ENCODE measurements around the gene KY. TPM values are rescaled to one million over a fixed set of nuclear protein-coding genes. Genes with fewer than 3 reads are reported as not detected.

KY gene
- total and polyA plus RNA-seq, 4 donors, result 0.13 to 1.8 (median 0.65) TPM

- Histone ChIP-seq H3K27me3 (ENCODE audit: control insufficient read depth in 1 of 2, insufficient read depth in 2 of 2, low read length in 1 of 2) (no peaks in the 10 kb centered on the region), H3K27ac (ENCODE audit: low read depth in 1 of 2, low read length in 2 of 2) (no peak overlapping the region), H3K4me1 (ENCODE audit: control insufficient read depth in 1 of 2, insufficient read depth in 2 of 2, low read length in 2 of 2) (no peaks in the 10 kb centered on the region), H3K4me3 (ENCODE audit: low read length in 2 of 2) (no peak overlapping the region), H3K36me3 (ENCODE audit: control insufficient read depth in 1 of 2, insufficient read depth in 2 of 2, low read length in 1 of 2) (no peaks in the 10 kb centered on the region), H3K9me3 (ENCODE audit: control insufficient read depth, low read length) (no peaks in the 10 kb centered on the region)
- DNase-seq (peak in 1 of 2 donors; percentile 54), ATAC-seq (ENCODE audit: low FRiP score) (no peak)
- intact Hi-C loops (cut with DNase I), result loop anchor here in 1 of 2 donors (10.0 kb wide), 1 partner anchor 1288 kb away; no protein-coding TSS in a partner anchor
- WGBS, 2 donors, result 57 to 62% methylated on average over 12 of the region's 12 CpGs
These were observed 44.5 kb downstream of the KY start for GRCh38 chr3:134606033-134607025.

GRCh38 chr3:134605556-134605955 lies 45.3 kb downstream of the KY start:
- intact Hi-C loops (cut with DNase I), result loop anchor here in 1 of 2 donors (10.0 kb wide), 1 partner anchor 1289 kb away; no protein-coding TSS in a partner anchor
- ATAC-seq (ENCODE audit: low FRiP score) (no peak), DNase-seq (peak in 1 of 2 donors; percentile 66)
- H3K4me1 ChIP-seq (ENCODE audit: control insufficient read depth in 1 of 2, insufficient read depth in 2 of 2, low read length in 2 of 2), result no peaks in the 10 kb centered on the region
- H3K4me3 ChIP-seq (ENCODE audit: low read length in 2 of 2), result no peak overlapping the region
- H3K27me3 ChIP-seq (ENCODE audit: control insufficient read depth in 1 of 2, insufficient read depth in 2 of 2, low read length in 1 of 2), result no peaks in the 10 kb centered on the region
- WGBS, 2 donors, result 86% methylated on average over 6 of the region's 6 CpGs
- H3K9me3 ChIP-seq (ENCODE audit: control insufficient read depth, low read length), result no peaks in the 10 kb centered on the region
- H3K36me3 ChIP-seq (ENCODE audit: control insufficient read depth in 1 of 2, insufficient read depth in 2 of 2, low read length in 1 of 2), result no peaks in the 10 kb centered on the region
- H3K27ac ChIP-seq (ENCODE audit: low read depth in 1 of 2, low read length in 2 of 2), result no peak overlapping the region

GRCh38 chr3:134603956-134604355 lies 46.9 kb downstream of the KY start:
- WGBS, 2 donors, result 93 to 95% methylated on average over 13 of the region's 13 CpGs
- Histone ChIP-seq H3K4me3 (ENCODE audit: low read length in 2 of 2) (no peak overlapping the region), H3K9me3 (ENCODE audit: control insufficient read depth, low read length) (no peaks in the 10 kb centered on the region), H3K27me3 (ENCODE audit: control insufficient read depth in 1 of 2, insufficient read depth in 2 of 2, low read length in 1 of 2) (no peaks in the 10 kb centered on the region), H3K36me3 (ENCODE audit: control insufficient read depth in 1 of 2, insufficient read depth in 2 of 2, low read length in 1 of 2) (no peaks in the 10 kb centered on the region), H3K4me1 (ENCODE audit: control insufficient read depth in 1 of 2, insufficient read depth in 2 of 2, low read length in 2 of 2) (no peaks in the 10 kb centered on the region), H3K27ac (ENCODE audit: low read depth in 1 of 2, low read length in 2 of 2) (no peak overlapping the region)
- ATAC-seq (ENCODE audit: low FRiP score), result no peak
- intact Hi-C loops (cut with DNase I), result loop anchor here (5.0 to 10.0 kb wide), 5 partner anchors 38 to 1293 kb away; no protein-coding TSS in a partner anchor
- no peak for DNase-seq

- intact Hi-C loops (cut with DNase I), result loop anchor here (5.0 to 10.0 kb wide), 5 partner anchors 39 to 1294 kb away; no protein-coding TSS in a partner anchor
- no peak overlapping the region for H3K4me3 ChIP-seq (ENCODE audit: low read length in 2 of 2)
- H3K4me1 ChIP-seq (ENCODE audit: control insufficient read depth in 1 of 2, insufficient read depth in 2 of 2, low read length in 2 of 2), result no peaks in the 10 kb centered on the region
These were observed 47.3 kb downstream of the KY start for GRCh38 chr3:134603480-134603879.

GRCh38 chr3:134602440-134602814 lies 48.4 kb downstream of the KY start:
- no peak for ATAC-seq (ENCODE audit: low FRiP score)
- no peaks in the 10 kb centered on the region for H3K4me1 ChIP-seq (ENCODE audit: control insufficient read depth in 1 of 2, insufficient read depth in 2 of 2, low read length in 2 of 2)
- intact Hi-C loops (cut with DNase I), result loop anchor here (5.0 to 10.0 kb wide), 5 partner anchors 40 to 1295 kb away; no protein-coding TSS in a partner anchor
- H3K27me3 ChIP-seq (ENCODE audit: control insufficient read depth in 1 of 2, insufficient read depth in 2 of 2, low read length in 1 of 2), result no peaks in the 10 kb centered on the region
- H3K36me3 ChIP-seq (ENCODE audit: control insufficient read depth in 1 of 2, insufficient read depth in 2 of 2, low read length in 1 of 2), result no peaks in the 10 kb centered on the region
- DNase-seq, result no peak
- no peaks in the 10 kb centered on the region for H3K9me3 ChIP-seq (ENCODE audit: control insufficient read depth, low read length)
- H3K4me3 ChIP-seq (ENCODE audit: low read length in 2 of 2), result no peak overlapping the region
- WGBS, 2 donors, result 60 to 67% methylated on average over 6 of the region's 6 CpGs
- H3K27ac ChIP-seq (ENCODE audit: low read depth in 1 of 2, low read length in 2 of 2), result no peak overlapping the region

More at GRCh38 chr3:134603480-134603879, 47.3 kb downstream of the KY start:
- no peak for ATAC-seq (ENCODE audit: low FRiP score)
- Histone ChIP-seq H3K9me3 (ENCODE audit: control insufficient read depth, low read length) (no peaks in the 10 kb centered on the region), H3K27ac (ENCODE audit: low read depth in 1 of 2, low read length in 2 of 2) (no peak overlapping the region), H3K27me3 (ENCODE audit: control insufficient read depth in 1 of 2, insufficient read depth in 2 of 2, low read length in 1 of 2) (no peaks in the 10 kb centered on the region), H3K36me3 (ENCODE audit: control insufficient read depth in 1 of 2, insufficient read depth in 2 of 2, low read length in 1 of 2) (no peaks in the 10 kb centered on the region)
- 67 to 72% methylated on average over 4 of the region's 4 CpGs for WGBS, 2 donors
- no peak for DNase-seq

- Histone ChIP-seq H3K4me3 (ENCODE audit: low read length in 2 of 2) (no peak overlapping the region), H3K36me3 (ENCODE audit: control insufficient read depth in 1 of 2, insufficient read depth in 2 of 2, low read length in 1 of 2) (no peaks in the 10 kb centered on the region), H3K4me1 (ENCODE audit: control insufficient read depth in 1 of 2, insufficient read depth in 2 of 2, low read length in 2 of 2) (no peaks in the 10 kb centered on the region), H3K9me3 (ENCODE audit: control insufficient read depth, low read length) (no peaks in the 10 kb centered on the region), H3K27me3 (ENCODE audit: control insufficient read depth in 1 of 2, insufficient read depth in 2 of 2, low read length in 1 of 2) (no peaks in the 10 kb centered on the region), H3K27ac (ENCODE audit: low read depth in 1 of 2, low read length in 2 of 2) (no peak overlapping the region)
- intact Hi-C loops (cut with DNase I), result loop anchor here (5.0 to 10.0 kb wide), 5 partner anchors 41 to 1296 kb away; no protein-coding TSS in a partner anchor
- 49 to 51% methylated on average over 19 of the region's 19 CpGs for WGBS, 2 donors
- DNase-seq (peak in 1 of 2 donors; percentile 71), ATAC-seq (ENCODE audit: low FRiP score) (peak; percentile 41)
These were observed 49.0 kb downstream of the KY start for GRCh38 chr3:134601539-134602439.

- peak; percentile 65 to 89 for DNase-seq
These were observed 49.9 kb downstream of the KY start for GRCh38 chr3:134600685-134601463.

More at GRCh38 chr3:134600685-134601463, 49.9 kb downstream of the KY start:
- Histone ChIP-seq H3K27ac (ENCODE audit: low read depth in 1 of 2, low read length in 2 of 2) (no peak overlapping the region), H3K9me3 (ENCODE audit: control insufficient read depth, low read length) (no peaks in the 10 kb centered on the region), H3K4me1 (ENCODE audit: control insufficient read depth in 1 of 2, insufficient read depth in 2 of 2, low read length in 2 of 2) (no peaks in the 10 kb centered on the region), H3K27me3 (ENCODE audit: control insufficient read depth in 1 of 2, insufficient read depth in 2 of 2, low read length in 1 of 2) (no peaks in the 10 kb centered on the region), H3K4me3 (ENCODE audit: low read length in 2 of 2) (no peak overlapping the region), H3K36me3 (ENCODE audit: control insufficient read depth in 1 of 2, insufficient read depth in 2 of 2, low read length in 1 of 2) (no peaks in the 10 kb centered on the region)
- intact Hi-C loops (cut with DNase I), result loop anchor here (5.0 to 10.0 kb wide), 5 partner anchors 41 to 1296 kb away; no protein-coding TSS in a partner anchor
- 7 to 9% methylated on average over 31 of the region's 31 CpGs for WGBS, 2 donors
- peak; percentile 75 for ATAC-seq (ENCODE audit: low FRiP score)

Data from aorta (tissue), 5 donors.